SK-N-SH (cell line): ENCODE measurements around the gene CFI. TPM values are rescaled to one million over a fixed set of nuclear protein-coding genes. Genes with fewer than 3 reads are reported as not detected.

ENCODE experiments used
- CTCF ChIA-PET: fragments of 300-600, 350-600 bp; formaldehyde crosslinking; extraction: SDS; loops from one replicate; lab custom pipeline; 2021; lab: Yijun Ruan, JAX
- POLR2A ChIA-PET: fragments of 350-600 bp; sonication (Branson Sonifier 250); formaldehyde crosslinking; extraction: SDS; loops from one replicate; lab custom pipeline; 2020; ENCODE audit warnings: antibody characterized with exemption, inconsistent platforms; lab: Yijun Ruan, JAX
- DNase-seq: peaks from one replicate; pipeline ENCODE4 v3.0.0; 2012
- H2AFZ ChIP-seq: fragments of 200-600 bp; sonication (generic); 2 replicates; pipeline ENCODE4 v1.8.1; 2016; ENCODE audit warnings: antibody characterized with exemption, mild to moderate bottlenecking, low read depth
- H3F3A ChIP-seq: fragments of 200-600 bp; sonication (generic); replicated peaks from 2 replicates; pipeline ENCODE3; 2016; ENCODE audit warnings: antibody characterized with exemption, mild to moderate bottlenecking; ENCODE audit not compliant: insufficient read depth
- H3K27ac ChIP-seq, 2 experiments: fragments of 200-500 bp in 1 of 2; fragments of 200-600 bp in 1 of 2; sonication (Bioruptor generic) in 1 of 2; sonication (generic), shearing (Covaris generic) in 1 of 2; 2 replicates each; pipeline versions ENCODE4 v1.5.1 to v1.6.1; 2014 to 2016; ENCODE audit warnings: low read depth in 2 of 2, inconsistent platforms in 1 of 2, low read length in 1 of 2, mild to moderate bottlenecking in 1 of 2, mixed read lengths in 1 of 2
- H3K27me3 ChIP-seq: fragments of 200-600 bp; sonication (generic), shearing (Covaris generic); 2 replicates; pipeline ENCODE4 v1.6.1; 2016; ENCODE audit warnings: mixed run types; ENCODE audit not compliant: insufficient read depth
- H3K36me3 ChIP-seq, 2 experiments: fragments of 200-500 bp in 1 of 2; fragments of 200-600 bp in 1 of 2; sonication (Bioruptor generic) in 1 of 2; sonication (generic) in 1 of 2; replicated peaks in 1 of 2; 2 replicates each; pipeline versions ENCODE3 to v1.5.1; 2014 to 2016; ENCODE audit warnings: low read length in 1 of 2, mild to moderate bottlenecking in 1 of 2; ENCODE audit not compliant: insufficient read depth in 2 of 2, control insufficient read depth in 1 of 2
- H3K4me1 ChIP-seq, 2 experiments: fragments of 200-500 bp in 1 of 2; fragments of 200-600 bp in 1 of 2; sonication (Bioruptor generic) in 1 of 2; sonication (generic), shearing (Covaris generic) in 1 of 2; 2 replicates each; pipeline versions ENCODE4 v1.5.1 to v1.6.1; 2014 to 2016; ENCODE audit warnings: low read depth in 1 of 2, low read length in 1 of 2, mixed run types in 1 of 2; ENCODE audit not compliant: insufficient read depth in 2 of 2, control insufficient read depth in 1 of 2
- H3K4me2 ChIP-seq: fragments of 200-600 bp; sonication (generic), shearing (Covaris generic); 2 replicates; pipeline ENCODE4 v1.6.1; 2017; ENCODE audit warnings: mixed run types
- H3K4me3 ChIP-seq, 2 experiments: fragments of 200-500 bp in 1 of 2; fragments of 200-600 bp in 1 of 2; sonication (Bioruptor generic) in 1 of 2; sonication (generic), shearing (Covaris generic) in 1 of 2; 2 replicates each; pipeline versions ENCODE4 v1.5.1 to v1.8.1; 2014 to 2016; ENCODE audit warnings: low read depth in 2 of 2, inconsistent platforms in 1 of 2, low read length in 1 of 2, mild to moderate bottlenecking in 1 of 2, mixed read lengths in 1 of 2, moderate library complexity in 1 of 2
- H3K79me2 ChIP-seq: fragments of 200-600 bp; sonication (generic); 2 replicates; pipeline ENCODE4 v1.8.1; 2017; ENCODE audit warnings: mild to moderate bottlenecking; ENCODE audit not compliant: insufficient read depth
- H3K9ac ChIP-seq: fragments of 200-600 bp; sonication (generic); 2 replicates; pipeline ENCODE4 v1.6.1; 2017; ENCODE audit warnings: mixed run types
- H3K9me2 ChIP-seq: fragments of 200-600 bp; sonication (generic); 2 replicates; pipeline ENCODE4 v1.6.1; 2017; ENCODE audit warnings: mixed run types
- H3K9me3 ChIP-seq: fragments of 200-600 bp; sonication (generic); 2 replicates; pipeline ENCODE4 v1.6.1; 2017; ENCODE audit warnings: mixed run types, mild to moderate bottlenecking, moderate library complexity
- H4K20me1 ChIP-seq: fragments of 200-600 bp; sonication (generic); 2 replicates; pipeline ENCODE4 v1.6.1; 2017; ENCODE audit warnings: mild to moderate bottlenecking, mixed run types; ENCODE audit not compliant: insufficient read depth
- CHD2 ChIP-seq: fragments of 150-350 bp; IDR thresholded peaks from 2 replicates; pipeline ENCODE4 v1.6.1; 2018; ENCODE audit warnings: low read length; ENCODE audit not compliant: partially characterized antibody
- CTCF ChIP-seq: fragments of 200-600 bp; sonication (generic); IDR thresholded peaks from 2 replicates; pipeline ENCODE4 v1.6.1; 2017; ENCODE audit warnings: antibody characterized with exemption, mild to moderate bottlenecking, moderate library complexity
- ELF1 ChIP-seq: IDR thresholded peaks from 2 replicates; pipeline ENCODE4 v1.4.0; 2012
- EP300 ChIP-seq, 2 experiments: IDR thresholded peaks; 2 replicates each; pipeline versions ENCODE4 v1.4.0 to v1.6.1; 2012; ENCODE audit warnings: borderline replicate concordance in 1 of 2, low read depth in 1 of 2, low read length in 1 of 2
- FOSL2 ChIP-seq: IDR thresholded peaks from 2 replicates; pipeline ENCODE4 v1.4.0; 2012; ENCODE audit warnings: low read depth, mild to moderate bottlenecking, moderate library complexity, borderline replicate concordance
- FOXJ3 ChIP-seq: sonication (generic); formaldehyde crosslinking; IDR thresholded peaks from 2 replicates; pipeline ENCODE4 v1.5.1; 2020; ENCODE audit warnings: mild to moderate bottlenecking, missing genetic modification reagents
- FOXM1 ChIP-seq: IDR thresholded peaks from 2 replicates; pipeline ENCODE4 v1.4.0; 2012; ENCODE audit warnings: low read depth, mild to moderate bottlenecking
- IRF3 ChIP-seq: fragments of 150-350 bp; IDR thresholded peaks from 2 replicates; pipeline ENCODE4 v1.6.1; 2016; ENCODE audit warnings: mild to moderate bottlenecking, low read depth, low read length
- MAX ChIP-seq: IDR thresholded peaks from 2 replicates; pipeline ENCODE4 v1.4.0; 2012; ENCODE audit warnings: low read depth
- MEF2A ChIP-seq: IDR thresholded peaks from 2 replicates; pipeline ENCODE4 v1.4.0; 2012; ENCODE audit warnings: low read depth, borderline replicate concordance
- MXI1 ChIP-seq: IDR thresholded peaks from 2 replicates; pipeline ENCODE4 v1.6.1; 2012; ENCODE audit warnings: mild to moderate bottlenecking, low read depth, low read length, improper control_type of control experiment
- NFIC ChIP-seq: IDR thresholded peaks from 2 replicates; pipeline ENCODE4 v1.4.0; 2012; ENCODE audit warnings: borderline replicate concordance
- PBX3 ChIP-seq: IDR thresholded peaks from 2 replicates; pipeline ENCODE4; 2012
- POLR2AphosphoS5 ChIP-seq: IDR thresholded peaks from 2 replicates; pipeline ENCODE4 v1.6.1; 2012; ENCODE audit warnings: low read depth, low read length
- REST ChIP-seq: IDR thresholded peaks from 2 replicates; pipeline ENCODE4 v1.6.1; 2012; ENCODE audit warnings: mild to moderate bottlenecking, low read depth, low read length, moderate library complexity
- RXRA ChIP-seq: IDR thresholded peaks from 2 replicates; pipeline ENCODE4 v1.4.0; 2012; ENCODE audit warnings: low read depth, mild to moderate bottlenecking, borderline replicate concordance
- USF1 ChIP-seq: IDR thresholded peaks from 2 replicates; pipeline ENCODE4 v1.4.0; 2012; ENCODE audit warnings: low read depth, borderline replicate concordance
- WGBS: methylation state at CpG from one replicate; pipeline ENCODE4 v1.1.6; 2017; ENCODE audit warnings: low lambda C conversion rate; 5-methylcytosine and 5-hydroxymethylcytosine counted together
- polyA plus RNA-seq, 3 experiments: library from polyadenylated mRNA; depleted of rRNA; stranded (reverse); fragments of >200 nt; gene quantifications; 2 replicates each; pipeline ENCODE4 v1.2.3, GENCODE V29; 2012

CFI gene
- polyA plus RNA-seq, 1 of the 3 experiments (the other 2 are of a cell fraction), result 19.6 TPM

- Histone ChIP-seq H3K36me3 (peaks cover 3 to 10% of the 10 kb centered on the region in 2 experiments), H3K9ac (peak overlapping the region; percentile 91), H3K79me2 (peaks cover 36% of the 10 kb centered on the region; the same call in 1 of the 2 replicates), H3K4me2 (peak overlapping the region; percentile 92), H3K27ac (peak overlapping the region in 1 of 2 experiments; percentile 67; a peak in 1 of 4 replicates), H2AFZ (peak overlapping the region; percentile 97; the same call in 1 of the 2 replicates), H3K27me3 (no peaks in the 10 kb centered on the region), H3K9me2 (no peaks in the 10 kb centered on the region)
- ChIA-PET POLR2A (no interaction called here), CTCF (interaction anchor here (0.6 to 1.8 kb wide), 10 partner anchors 11 to 296 kb away, joined by 3 to 5 read pairs (median 3); partner anchors contain the start of gene SEC24B)
- DNase-seq, result no peak
- WGBS, result 94% methylated on average over 21 of the region's 21 CpGs
- TF ChIP-seq NFIC (no peak), MXI1 (no peak), RXRA (no peak), PBX3 (no peak), USF1 (no peak), FOXM1 (no peak), IRF3 (no peak), CHD2 (no peak), FOSL2 (no peak), REST (no peak), POLR2AphosphoS5 (no peak), ELF1 (no peak), EP300 (IDR thresholded peaks at IDR 0.05; ENCODE audit: borderline replicate concordance in 1 of 2, low read depth in 1 of 2, low read length in 1 of 2) (no peak), CTCF (no peak), MAX (no peak), MEF2A (no peak), FOXJ3 (CRISPR knock-in tag) (no peak)
- TF ChIP-seq, all 33 proteins: peak for 0
- Histone ChIP-seq H4K20me1 (no peaks in the 10 kb centered on the region), H3K4me1 (peaks cover 8 to 13% of the 10 kb centered on the region in 2 experiments; a peak in 3 of 4 replicates), H3K4me3 (peak overlapping the region; percentile 74 to 98; a peak in 3 of 4 replicates), H3F3A (peaks cover 20% of the 10 kb centered on the region), H3K9me3 (no peaks in the 10 kb centered on the region)
Observed at GRCh38 chr4:109701566-109702410, 100.0 kb downstream of the CFI start.
